ENCODE data around the gene DTYMK.

Gene DTYMK

GRCh38 chr2:241703032-241703604 is 16.5 kb upstream of the DTYMK start:
- no peak for DNase-seq

- peak; percentile 93 for DNase-seq
Measured at GRCh38 chr2:241702155-241703031, 15.8 kb upstream of the DTYMK start.

DNA sequence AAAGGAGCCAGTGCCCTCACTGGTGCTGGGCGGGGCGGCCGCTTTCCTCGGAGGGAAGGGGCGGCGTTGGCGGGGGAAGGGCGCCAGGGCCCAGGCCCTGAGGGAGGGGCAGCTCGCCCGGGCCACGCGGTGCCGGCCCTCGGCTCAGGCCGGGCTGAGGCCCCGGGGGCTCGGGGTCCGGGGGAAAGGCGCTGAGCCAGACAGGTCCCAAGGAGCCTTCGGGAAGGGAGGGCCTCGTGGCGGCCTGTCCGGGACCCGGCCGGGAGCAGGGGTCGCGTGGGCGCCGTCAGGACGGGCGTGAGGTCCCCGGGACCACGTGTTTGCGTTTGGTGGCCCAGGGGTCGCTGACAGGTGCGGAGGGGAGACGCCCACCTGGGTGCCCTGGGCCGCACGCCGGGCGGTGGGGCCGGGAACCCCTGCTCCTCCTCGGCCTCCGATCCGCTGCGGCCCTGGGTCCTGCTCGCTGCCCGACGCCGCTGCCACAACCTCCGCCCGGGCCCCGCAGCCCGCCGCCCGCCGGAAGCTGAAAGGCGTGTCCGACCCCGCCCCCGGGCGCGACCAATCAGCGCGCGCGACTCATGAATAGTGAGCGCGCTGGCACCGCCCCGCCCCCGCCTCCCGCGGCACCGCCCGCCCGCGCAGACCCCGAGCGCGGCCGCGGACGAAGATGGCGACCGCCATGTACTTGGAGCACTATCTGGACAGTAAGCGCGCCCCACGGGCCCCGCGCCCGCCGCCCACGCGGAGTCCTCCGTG is 15.0 kb upstream of the DTYMK start, which contains the start of gene ING5:
Gene ING5, plus strand, starts transcription at position 641 of the 756 bp plus-strand sequence. Its CDS starts 27 bp downstream, at position 668.
- DNase-seq: peak; percentile 97

DNA sequence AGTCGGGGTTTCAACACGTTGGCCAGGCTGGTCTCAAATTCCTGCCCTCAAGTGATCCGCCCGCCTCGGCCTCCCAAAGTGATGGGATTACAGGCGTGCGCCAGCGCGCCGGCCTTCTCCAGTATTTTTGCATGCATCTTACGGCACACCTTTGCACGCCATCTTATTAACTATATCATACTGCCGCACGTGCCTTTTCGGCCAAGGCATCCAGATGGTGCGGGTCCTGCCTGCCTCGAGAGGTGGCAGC is 14.5 kb upstream of the DTYMK start:
- no peak for DNase-seq

GRCh38 chr2:241695651-241696050 is 9.0 kb upstream of the DTYMK start:
- DNase-seq: no peak

- no peak for DNase-seq
Measured at GRCh38 chr2:241692448-241692847, 5.8 kb upstream of the DTYMK start.

DNA sequence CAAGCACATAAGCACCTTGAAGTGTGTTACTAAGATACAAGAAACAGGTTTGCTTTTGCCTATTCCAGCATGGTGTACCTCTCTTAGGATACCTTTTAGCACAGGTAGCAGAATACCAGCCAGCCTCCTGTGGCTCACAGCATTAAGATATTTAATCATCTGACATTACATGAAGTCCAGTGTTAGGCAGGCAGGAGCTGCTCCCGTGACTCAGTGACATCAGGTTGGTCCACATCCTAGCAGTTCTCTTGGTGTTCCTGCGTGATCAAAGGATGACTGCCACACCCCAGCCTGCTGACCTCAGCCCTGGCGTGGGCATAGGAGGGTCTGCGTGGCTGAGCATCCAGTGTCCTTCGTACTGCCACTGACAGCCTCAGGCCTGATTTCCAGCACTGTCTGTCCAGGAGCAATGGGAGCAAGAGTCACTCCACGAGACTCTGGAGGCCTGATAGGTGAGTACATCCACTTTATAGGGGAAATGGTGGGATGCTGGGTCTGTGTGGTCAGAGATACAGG is 3.6 kb upstream of the DTYMK start:
- DNase-seq: no peak

DNA sequence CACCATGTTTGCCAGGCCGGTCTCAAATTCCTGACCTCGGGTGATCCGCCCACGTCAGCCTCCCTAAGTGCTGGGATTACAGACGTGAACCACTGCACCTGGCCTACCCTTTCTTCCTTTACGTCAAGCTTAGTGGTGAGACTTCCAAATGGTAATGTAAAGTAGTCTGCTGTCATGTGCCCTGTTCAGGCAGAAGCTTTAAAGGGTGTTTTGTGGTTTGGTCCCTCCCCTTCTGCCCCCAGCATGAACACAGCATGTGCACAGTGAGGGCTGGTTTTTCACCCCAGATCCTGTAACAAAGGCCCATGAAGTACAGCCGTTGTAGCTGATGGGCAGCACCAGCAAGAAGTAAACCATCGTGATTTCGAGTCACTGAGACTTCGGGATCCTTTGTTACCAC is 2.7 kb upstream of the DTYMK start:
- DNase-seq: no peak

- DNase-seq: no peak
Measured at GRCh38 chr2:241686324-241686649, 328 bp downstream of the DTYMK start.

DNA sequence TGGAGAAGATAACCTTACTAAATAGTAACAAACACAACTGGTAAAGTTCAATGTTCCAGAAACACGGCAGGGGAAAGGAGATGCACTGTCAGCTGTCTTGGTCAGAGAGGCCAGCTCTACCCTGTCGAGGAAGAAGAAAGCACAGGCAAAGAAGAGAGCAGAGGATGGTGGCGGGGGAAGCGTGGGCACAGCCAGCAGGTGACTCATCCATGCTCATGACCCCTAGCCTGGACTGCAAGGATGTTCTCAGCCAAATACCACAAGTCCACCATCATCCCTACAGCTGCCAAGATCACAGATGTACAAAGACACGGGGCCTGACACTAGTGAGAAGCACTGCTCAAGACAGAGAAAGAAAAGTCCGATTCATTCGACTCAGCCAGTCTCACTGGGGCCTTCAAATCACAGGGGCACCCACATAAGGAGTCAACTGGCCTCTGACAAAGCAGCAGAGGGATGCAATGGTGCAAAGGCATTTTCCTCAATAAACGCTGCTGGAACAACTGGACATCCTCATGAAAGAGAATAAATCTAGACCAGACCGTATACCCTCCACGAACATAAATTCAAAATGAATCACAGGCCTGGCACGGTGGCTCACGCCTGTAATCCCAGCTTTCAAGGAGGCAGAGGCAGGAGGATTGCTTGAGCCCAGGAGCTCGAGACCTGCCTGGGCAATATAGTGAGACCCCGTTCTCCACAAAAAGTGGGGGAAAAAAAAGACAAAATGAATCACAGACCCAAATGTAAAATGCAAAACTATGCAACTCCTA is 5.6 kb downstream of the DTYMK start:
- no peak for DNase-seq

- DNase-seq: no peak
Measured at GRCh38 chr2:241680044-241680443, 6.6 kb downstream of the DTYMK start.

DNA sequence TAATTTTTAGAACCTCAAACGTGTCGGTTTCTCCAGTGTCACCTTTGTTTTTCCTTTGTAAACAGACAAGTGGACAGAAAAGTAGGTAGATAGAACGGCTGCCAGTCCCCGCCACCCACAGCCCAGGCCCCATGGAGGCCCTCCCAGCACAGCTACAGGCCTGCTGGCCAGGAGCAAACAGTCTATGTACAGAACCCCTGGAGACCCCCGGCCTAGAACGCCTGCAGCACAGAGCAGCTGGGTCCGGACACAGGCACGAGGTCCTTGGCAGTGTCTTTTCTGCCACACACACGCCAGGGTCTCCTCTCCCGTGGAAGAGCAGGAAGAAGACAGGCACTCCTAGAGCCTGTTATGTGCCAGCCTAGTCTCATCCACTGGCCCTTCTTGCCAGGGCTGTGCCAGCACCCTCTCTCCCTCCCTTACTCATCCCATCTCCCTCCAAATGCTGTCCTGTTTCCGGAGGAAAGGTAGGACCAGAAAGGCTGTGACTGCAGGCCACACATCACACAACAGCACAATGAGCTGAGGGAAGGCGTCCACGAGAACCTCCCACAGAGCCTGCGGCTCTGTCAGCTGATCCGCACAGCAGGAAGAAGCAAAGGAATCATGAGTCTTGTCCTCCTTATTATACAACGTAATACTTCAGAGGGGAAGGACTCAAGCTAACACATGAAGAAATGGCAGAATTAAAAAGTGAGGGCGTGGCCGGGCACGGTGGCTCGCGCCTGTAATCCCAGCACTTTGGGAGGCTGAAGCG is 7.7 kb downstream of the DTYMK start:
- DNase-seq: no peak

DNA sequence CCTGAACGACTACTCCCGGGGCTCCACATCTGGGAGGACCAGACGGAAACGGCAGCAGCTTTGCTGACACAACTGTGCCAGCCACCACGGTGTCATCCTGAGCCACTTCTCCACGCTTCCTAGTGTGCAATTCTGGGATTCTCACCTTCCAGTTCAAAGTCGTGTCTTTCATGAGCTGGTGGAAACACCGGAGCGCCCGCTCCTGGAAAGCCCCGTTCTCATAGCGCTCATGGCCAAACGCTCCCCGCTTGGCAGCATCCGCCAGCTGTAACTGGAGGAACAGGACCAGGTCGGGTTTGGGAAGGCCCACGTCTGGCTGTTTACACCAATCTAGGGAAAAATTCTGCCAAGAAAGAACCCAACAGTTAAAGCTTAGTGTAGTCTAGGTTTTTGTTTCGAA is 8.3 kb downstream of the DTYMK start:
- no peak for DNase-seq

DNA sequence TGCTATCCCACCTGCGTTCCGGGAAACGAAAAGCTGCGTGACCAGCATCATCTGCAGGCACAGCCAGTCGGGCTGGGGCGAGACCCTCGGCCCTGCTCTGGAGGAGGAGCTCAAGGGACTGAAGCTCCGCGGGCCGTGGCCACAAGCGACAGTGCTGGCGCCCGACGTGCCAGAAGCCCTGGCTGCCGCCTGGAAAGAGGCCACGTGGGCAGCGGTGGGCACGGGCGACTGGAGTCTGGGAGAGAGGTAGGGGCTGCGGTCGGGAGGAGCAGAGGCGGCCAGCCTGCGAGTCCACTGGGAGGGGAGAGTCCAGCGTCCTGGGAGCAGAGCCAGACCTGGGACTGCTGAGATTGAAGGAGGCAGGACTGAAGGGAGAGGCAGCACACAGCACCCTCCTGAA is 9.2 kb downstream of the DTYMK start:
- no peak for DNase-seq

DNA sequence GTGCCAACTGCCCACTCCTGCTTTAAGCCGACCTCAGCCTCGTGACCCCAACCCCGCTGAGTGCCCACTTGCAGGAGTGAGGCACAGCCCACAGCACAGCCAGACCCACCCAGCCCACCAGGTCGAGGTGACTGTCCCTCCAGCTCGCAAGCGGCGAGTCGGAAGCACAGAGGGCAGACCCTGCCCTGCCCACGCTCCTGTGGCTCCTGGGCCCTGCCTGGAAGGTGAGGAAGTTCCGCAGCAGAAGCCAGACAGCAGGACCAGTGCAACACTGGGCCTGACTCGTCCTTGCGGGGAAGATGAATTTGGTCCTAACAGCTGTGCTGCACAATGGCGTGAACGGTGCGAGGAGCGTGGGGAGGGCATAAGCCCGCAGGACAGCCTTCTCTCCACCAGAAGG is 9.9 kb downstream of the DTYMK start:
- no peak for DNase-seq

GRCh38 chr2:241675885-241676284 is 10.7 kb downstream of the DTYMK start:
- DNase-seq: no peak

DNA sequence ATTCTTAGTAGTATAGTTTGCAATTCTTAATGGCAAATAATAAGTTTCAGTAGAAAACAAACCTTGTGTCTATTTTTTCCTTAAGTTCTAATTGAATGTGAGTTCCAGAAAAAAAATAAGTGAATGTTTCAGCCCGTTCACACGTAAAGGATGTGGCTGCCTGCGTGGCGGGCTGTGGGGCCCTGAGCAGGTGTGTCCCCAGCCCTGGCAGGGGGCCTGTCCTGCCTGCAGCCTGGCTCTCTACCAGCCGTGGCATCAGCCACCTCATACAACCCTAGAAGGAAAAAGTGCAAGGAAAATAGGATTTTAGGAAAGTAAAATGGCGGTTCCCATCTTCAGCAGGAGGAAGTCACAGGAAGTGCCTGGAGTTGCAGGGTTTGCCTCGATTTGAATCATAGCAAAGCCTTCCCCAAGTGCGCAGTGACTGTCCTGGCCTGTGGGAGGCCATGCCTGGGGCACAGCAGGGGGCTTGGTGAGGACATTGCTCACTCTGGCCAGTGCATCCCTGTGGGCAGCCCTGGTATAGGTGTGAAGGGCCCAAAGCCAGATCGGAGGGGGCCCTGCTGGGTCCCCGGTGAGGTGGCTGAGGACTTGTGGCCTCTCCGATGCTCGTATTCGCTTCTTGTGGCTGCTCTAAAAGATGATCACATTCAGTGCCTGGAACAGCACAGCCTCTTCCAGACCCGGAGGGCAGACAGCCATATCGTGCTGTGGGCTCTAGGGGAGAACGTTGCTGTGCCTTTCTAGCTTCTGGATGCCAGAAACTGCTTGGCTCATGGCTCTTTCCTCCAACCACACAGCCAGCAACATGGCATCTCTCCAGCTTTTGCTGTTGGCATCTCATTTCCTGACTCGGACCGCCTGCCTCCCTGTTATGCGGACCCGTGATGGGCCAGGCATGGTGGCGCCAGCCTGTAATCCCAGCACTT is 12.6 kb downstream of the DTYMK start:
- DNase-seq: no peak

DNA sequence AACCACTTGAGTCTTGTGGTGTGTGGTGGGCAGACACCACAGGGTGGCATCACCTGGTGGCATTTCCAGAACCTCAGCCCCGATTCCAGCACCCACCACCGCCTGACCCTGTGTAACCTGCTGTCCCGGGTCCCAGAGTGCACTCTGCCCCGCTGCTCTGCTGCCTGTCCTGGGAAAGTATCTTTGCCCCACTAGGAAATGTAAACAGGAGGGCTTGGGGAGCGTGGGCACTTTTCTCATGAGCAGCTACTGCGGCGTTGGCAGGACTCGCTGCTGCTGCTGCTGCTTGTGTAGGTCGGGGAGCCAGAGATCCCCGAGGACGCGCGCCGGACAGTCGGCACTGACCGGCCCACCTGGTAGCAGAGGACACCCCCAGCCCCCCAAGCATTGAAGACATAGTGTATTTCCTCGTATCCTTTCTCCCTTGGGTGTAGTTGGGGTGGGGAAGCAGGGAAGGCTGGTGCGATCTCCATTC is 13.4 kb downstream of the DTYMK start:
- no peak for DNase-seq

DNA sequence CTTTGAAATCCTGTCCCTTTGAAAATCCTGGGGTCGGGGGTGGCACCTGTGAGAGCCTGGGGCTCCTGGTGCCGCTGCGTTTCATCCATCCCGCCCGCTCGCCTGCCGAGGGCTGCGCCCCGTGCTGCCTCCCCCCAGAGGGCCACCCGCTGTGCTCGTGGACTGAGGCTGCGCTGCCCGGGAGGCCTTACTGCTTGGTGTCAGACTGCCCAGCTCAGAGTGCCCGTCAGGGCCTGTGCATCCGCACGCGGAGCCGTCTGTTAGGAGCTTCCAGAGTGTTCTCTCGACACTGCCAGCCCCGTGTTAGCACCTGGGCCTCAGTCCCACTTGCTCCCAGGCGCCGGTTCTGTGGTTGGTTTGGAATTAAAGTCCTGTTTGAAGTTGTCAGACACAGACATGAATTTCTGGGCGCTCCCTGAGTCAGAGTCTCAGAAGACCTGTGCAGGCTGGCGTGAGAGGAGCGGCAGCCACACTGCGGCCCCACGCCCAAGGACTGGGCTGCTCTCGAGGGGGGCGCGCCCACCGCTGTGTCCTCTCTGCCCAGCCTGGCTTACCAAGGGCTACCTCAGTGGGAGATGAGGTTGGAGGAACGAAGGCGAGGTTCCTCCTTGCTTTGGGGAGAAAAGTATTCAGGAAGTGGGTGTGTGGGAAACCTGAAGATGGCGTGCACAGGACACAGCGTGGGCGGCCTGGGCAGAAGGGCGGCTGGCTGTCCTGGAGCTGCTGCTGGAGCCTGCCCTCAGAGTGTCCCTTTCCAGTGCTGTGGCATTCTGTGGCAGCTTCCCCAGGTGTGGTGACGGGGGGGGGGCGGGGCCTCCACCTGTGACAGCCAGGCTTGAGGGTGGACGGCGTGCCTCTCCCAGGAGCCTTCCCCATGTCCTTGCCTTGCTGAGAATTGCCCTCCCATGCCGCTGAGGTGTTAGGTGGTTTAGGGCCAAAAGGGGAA is 14.1 kb downstream of the DTYMK start:
- DNase-seq: no peak
